ENCODE data around the gene TMEM14C. TPM values are rescaled to one million over a fixed set of nuclear protein-coding genes. Genes with fewer than 3 reads are reported as not detected.

Gene TMEM14C
- total and polyA plus RNA-seq, 2 donors (not counting 3 experiments of a cell fraction or from before 2014, with no cell fraction given): 89.3 to 146 TPM

DNA sequence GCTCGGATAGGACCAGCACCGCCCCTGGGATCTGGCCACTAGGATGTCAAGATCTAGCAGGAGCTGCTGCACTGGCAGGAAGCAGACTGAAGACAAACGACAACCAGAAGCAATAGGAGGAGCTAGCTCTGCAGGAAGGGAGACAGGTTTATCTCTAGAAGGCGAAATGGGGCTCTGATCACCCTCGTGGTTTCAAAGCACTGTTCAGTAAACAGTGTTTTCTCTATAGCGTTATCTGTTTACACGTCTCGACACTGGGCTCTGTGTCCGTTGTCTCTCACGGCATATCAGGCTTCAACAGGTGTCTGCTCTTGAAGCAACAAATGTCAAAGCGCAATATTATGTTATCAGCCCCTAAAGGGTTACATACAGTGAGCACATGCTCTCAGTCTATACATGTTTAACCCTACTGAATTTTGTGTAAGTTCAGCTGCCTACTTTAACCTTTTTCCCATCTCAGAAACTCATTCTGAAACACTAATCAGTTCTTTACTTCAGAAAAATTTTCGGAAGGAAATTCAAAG lies 48.6 kb downstream of the TMEM14C start:
- Histone ChIP-seq H3K9me1 (replicated peaks; ENCODE audit: control insufficient read depth, extremely low read depth, insufficient read depth, low read length) (no peaks in the 10 kb centered on the region), H4K20me1 (replicated peaks; ENCODE audit: control insufficient read depth, extremely low read depth, insufficient read depth, low read length) (no peaks in the 10 kb centered on the region), H3K36me3 (ENCODE audit: control insufficient read depth in 2 of 2, extremely low read depth in 1 of 2, insufficient read depth in 2 of 2, low read length in 2 of 2) (peaks cover 0 to 2% of the 10 kb centered on the region in 2 experiments), H3K27ac (ENCODE audit: insufficient read depth, low read depth, low read length) (no peak overlapping the region), H3K4me2 (ENCODE audit: insufficient read depth, low read length) (no peak overlapping the region), H3K9me3 (replicated peaks; ENCODE audit: control insufficient read depth, insufficient read depth, low read length) (no peaks in the 10 kb centered on the region), H2AFZ (ENCODE audit: low read depth, low read length) (no peak overlapping the region), H3K4me3 (replicated peaks in 1 of 3; ENCODE audit: insufficient read depth in 1 of 3, low read depth in 1 of 3, low read length in 3 of 3) (no peak overlapping the region), H3K27me3 (ENCODE audit: control insufficient read depth in 2 of 2, insufficient read depth in 2 of 2, low read length in 2 of 2) (no peaks in the 10 kb centered on the region), H3K4me1 (ENCODE audit: control insufficient read depth, extremely low read depth, insufficient read depth, low read length) (no peaks in the 10 kb centered on the region), H3K9ac (replicated peaks; ENCODE audit: extremely low read depth, insufficient read depth, low read length) (no peak overlapping the region), H3K79me2 (ENCODE audit: control insufficient read depth, insufficient read depth, low read length) (no peaks in the 10 kb centered on the region)
- intact Hi-C loops (cut with micrococcal nuclease): no loop called here
- no TSS peak for BruUV-seq (replicated peaks)
- ChIA-PET CTCF (no interaction called here), POLR2A (no interaction called here)
- no peak for TF ChIP-seq CTCF (IDR thresholded peaks at IDR 0.05; ENCODE audit: extremely low read depth in 1 of 2, insufficient read depth in 1 of 2, low read depth in 1 of 2, low read length in 2 of 2)
- no peak for TF ChIP-seq EZH2 (IDR thresholded peaks at IDR 0.05; ENCODE audit: borderline replicate concordance, low read depth, low read length, severe bottlenecking)
- TF ChIP-seq FOS (IDR thresholded peaks at IDR 0.05; ENCODE audit: borderline replicate concordance, insufficient read depth, low read length): no peak
- TF ChIP-seq POLR2A (IDR thresholded peaks at IDR 0.05; ENCODE audit: low read depth, low read length): no peak
- no peak for TF ChIP-seq POLR2AphosphoS5 (IDR thresholded peaks at IDR 0.05; ENCODE audit: insufficient read depth, low read depth, low read length)
- no peak for TF ChIP-seq GATA2 (IDR thresholded peaks at IDR 0.05; ENCODE audit: insufficient read depth, insufficient read length, low read depth, low read length)
- TF ChIP-seq JUN (IDR thresholded peaks at IDR 0.05; ENCODE audit: borderline replicate concordance, insufficient read depth, insufficient read length, low read depth): no peak
- no peak for TF ChIP-seq MYC (IDR thresholded peaks at IDR 0.05; ENCODE audit: low read depth, low read length)
- no peak for TF ChIP-seq MAX (IDR thresholded peaks at IDR 0.05; ENCODE audit: insufficient read depth, insufficient read length)
- dilution Hi-C loops (cut with MboI; ENCODE audit: extremely low pct_ligation_motif_present, low sequenced_read_pairs): no loop called here
- FAIRE-seq: no peak
- no peak for DNase-seq (ENCODE audit: low read depth, low spot score)

Measured in endothelial cell of umbilical vein (primary cell).